ENCODE data around the gene PRMT5.
"Not testable (repeated sequence)": the region's sequence is repeated elsewhere in the genome, so short reads cannot be mapped to it uniquely, and the experiment has no call there.

GRCh38 chr14:22965916-22966782, 37.0 kb upstream of the PRMT5 start:
- TF ChIP-seq, protein P1, sequence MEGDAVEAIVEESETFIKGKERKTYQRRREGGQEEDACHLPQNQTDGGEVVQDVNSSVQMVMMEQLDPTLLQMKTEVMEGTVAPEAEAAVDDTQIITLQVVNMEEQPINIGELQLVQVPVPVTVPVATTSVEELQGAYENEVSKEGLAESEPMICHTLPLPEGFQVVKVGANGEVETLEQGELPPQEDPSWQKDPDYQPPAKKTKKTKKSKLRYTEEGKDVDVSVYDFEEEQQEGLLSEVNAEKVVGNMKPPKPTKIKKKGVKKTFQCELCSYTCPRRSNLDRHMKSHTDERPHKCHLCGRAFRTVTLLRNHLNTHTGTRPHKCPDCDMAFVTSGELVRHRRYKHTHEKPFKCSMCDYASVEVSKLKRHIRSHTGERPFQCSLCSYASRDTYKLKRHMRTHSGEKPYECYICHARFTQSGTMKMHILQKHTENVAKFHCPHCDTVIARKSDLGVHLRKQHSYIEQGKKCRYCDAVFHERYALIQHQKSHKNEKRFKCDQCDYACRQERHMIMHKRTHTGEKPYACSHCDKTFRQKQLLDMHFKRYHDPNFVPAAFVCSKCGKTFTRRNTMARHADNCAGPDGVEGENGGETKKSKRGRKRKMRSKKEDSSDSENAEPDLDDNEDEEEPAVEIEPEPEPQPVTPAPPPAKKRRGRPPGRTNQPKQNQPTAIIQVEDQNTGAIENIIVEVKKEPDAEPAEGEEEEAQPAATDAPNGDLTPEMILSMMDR (IDR thresholded peaks at IDR 0.05) = not testable (repeated sequence)
- not testable (repeated sequence) for TF ChIP-seq POLR2A (IDR thresholded peaks at IDR 0.05); POLR2AphosphoS5 (IDR thresholded peaks at IDR 0.05; ENCODE audit: insufficient read depth in 1 of 2, low read depth in 1 of 2)
